ENCODE data around the gene RAB6B.

Gene RAB6B

GRCh38 chr3:133880886-133881455 is 14.7 kb downstream of the RAB6B start:
- no peak for DNase-seq (ENCODE audit: low read depth)

DNA sequence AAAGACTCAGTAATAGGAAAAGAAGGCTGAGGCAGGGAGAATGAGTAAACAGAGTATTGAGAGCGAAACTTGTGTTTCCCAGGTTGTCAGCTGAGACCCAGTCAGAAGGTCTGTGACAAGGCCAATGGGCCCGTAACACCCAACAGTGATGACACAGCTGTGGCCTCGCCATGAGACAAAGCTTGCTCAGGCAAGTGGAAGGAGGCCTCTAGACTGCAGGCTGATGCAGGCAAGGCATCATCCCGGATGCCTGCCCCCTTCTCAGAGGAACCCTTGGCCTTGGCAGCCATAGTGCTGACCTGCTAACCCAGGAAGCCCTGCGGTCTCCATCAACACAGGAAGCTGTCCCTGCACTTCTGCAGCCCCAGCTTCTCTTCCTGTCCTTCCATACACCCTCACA is 15.4 kb downstream of the RAB6B start:
- no peak for DNase-seq (ENCODE audit: low read depth)

DNA sequence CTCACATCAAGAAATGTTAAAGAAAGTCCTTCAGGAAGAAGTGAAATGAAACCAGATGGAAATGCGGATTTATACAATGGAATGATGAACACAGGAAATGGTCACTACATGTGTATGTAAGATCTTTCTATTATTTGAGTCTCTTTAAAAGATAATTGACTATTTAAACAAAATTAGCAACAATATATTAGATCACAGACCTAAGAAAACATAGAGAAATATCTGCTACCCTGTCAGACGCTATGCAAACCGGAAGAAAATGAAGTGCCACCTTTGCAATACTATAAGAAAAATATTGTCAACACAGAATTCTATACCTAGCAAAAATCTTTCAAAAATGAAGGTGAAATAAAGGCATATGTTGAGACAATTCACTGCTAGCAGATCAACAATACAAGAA is 17.2 kb downstream of the RAB6B start:
- DNase-seq (ENCODE audit: low read depth) = no peak

- DNase-seq (ENCODE audit: low read depth) = no peak
Observed at GRCh38 chr3:133877221-133877620, 18.5 kb downstream of the RAB6B start.

DNA sequence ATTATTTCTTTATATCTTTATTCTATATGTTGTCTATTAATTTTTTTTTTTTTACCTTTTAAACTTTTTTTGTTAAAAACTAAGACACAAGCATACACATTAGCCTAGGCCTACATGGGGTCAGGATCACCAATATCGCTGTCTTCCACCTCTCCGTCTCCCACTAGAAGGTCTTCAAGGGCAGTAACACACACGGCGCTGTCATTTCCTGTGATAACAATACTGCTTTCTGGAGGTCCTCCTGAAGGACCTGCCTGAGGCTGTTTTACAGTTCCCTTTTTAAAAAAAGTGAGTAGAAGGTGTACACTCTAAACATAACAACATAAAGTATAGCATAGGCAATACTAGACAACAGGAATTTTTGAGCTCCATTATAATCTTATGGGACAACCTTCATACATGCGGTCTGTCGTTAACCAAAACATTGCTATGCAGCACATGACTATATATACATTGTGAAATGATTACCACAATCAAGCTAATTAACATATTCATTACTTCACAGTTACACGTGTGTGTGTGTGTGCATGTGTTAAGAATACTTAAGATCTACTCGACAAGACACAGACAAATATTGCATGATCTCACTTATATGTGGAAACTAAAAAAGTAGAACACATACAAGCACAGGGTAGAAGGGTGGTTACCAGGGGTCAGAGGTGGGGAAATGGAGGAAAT is 20.8 kb downstream of the RAB6B start:
- no peak for DNase-seq (ENCODE audit: low read depth)

DNA sequence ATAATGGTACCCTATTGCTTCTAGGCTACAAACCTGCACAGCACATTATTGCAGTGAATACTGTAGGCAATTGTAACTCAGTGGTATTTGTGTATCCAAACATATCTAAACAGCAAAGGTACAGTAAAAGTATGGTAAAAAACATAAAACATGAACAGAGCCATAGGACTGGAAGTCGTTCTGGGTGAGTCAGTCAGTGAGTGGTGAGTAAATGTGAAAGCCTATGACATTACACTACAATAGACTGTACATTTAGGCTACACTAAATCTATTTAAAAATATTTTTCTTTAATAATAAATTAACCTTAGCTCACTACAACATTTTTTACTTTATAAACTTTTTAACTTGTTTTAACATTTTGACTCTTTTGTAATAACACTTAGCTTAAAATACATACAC is 21.3 kb downstream of the RAB6B start:
- DNase-seq (ENCODE audit: low read depth) = no peak

DNA sequence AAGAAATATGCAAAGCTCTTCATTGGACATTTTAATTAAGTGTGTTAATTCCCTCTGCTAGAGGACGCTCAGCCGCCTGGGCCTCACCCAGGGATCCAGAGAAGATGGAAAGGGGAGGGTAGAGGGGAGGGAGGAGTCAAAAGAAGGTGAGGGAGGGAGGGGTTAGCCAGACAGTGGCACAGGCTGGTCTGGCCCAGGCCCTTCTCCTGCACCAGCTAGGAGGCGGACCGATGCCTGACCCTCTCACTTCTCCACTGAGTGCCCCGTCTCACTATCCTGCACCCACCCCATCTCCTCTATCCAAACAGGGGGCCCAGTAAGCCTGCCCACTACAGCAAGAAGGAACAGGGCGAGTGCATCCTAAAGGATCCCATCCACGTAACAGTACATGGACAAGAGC is 22.9 kb downstream of the RAB6B start:
- no peak for DNase-seq (ENCODE audit: low read depth)

GRCh38 chr3:133872161-133872560 is 23.5 kb downstream of the RAB6B start:
- DNase-seq (ENCODE audit: low read depth) = no peak

DNA sequence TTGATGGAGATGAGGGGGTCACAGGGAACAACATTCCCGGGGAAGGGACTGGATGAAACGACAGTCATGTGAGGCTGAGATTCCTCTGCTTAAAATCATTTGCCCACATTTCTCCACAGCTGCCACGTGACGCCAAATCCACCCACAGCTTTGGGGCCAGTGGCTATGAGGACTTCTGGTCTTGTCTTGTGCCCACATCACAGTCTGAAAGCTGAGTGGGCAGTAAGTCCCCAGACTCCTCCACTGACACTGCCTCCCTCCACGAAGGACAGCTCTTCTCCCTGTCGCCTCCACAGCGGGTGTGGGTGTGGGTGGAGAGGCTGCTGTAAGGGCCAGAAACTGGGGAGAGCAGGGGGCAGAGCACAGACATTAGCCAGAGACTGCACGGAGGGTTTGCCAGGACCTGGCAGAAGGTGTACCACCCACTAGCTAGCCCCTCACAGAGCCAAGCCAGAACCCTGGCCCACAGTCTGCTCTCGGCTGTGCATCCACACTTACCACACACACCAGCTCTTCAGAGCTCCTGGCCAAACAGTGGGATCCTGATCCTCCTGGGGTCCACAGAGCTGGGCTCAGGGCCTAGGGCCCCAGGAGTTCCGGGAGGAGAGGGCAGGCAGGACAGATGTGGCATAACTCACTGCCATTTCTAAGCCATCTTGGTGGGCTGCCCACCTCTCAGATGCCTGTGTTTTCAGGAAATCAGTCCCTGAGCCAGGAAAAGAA is 24.2 kb downstream of the RAB6B start:
- DNase-seq (ENCODE audit: low read depth) = no peak

GRCh38 chr3:133870822-133871221 is 24.9 kb downstream of the RAB6B start:
- no peak for DNase-seq (ENCODE audit: low read depth)

DNA sequence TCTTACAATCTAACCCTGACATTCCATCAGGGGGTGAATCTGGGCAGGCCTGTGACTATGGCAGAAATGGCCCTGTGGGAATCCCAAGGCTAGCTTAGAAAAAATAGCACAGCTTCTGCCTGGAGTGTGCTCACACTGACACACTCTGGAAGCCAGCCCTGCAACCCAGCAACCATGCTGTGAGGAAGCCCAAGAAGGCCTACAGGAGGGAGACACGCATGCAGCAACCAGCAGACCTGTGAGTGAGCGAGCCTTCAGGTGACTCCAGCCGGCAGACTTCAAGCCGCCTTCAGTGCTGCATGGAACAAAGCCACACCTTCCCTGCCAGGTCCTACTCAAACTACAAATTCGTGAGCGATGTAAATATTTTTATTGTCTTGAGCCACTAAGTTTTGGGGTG is 26.1 kb downstream of the RAB6B start:
- no peak for DNase-seq (ENCODE audit: low read depth)

GRCh38 chr3:133868758-133869475 is 26.8 kb downstream of the RAB6B start:
- no peak for DNase-seq (ENCODE audit: low read depth)

DNA sequence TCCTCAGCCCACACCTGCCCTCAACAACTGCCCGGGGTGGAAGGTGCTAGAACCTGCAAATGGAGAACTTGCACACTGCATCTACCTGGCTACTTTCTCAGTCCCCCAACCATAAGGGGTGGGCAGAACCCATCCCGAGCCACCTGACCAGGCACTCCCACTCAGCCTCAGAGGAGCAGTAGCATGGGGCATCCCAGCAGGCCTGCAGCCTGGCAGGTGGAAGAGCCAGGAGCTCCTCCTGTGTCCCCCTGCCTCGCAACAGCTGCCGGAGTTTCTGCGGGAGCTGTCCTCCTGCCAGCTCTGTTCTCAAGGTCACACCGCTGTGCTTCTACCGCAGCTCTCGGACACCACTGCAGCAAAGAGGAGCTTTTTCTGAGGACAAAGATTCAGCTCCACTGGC is 27.5 kb downstream of the RAB6B start:
- DNase-seq (ENCODE audit: low read depth) = no peak

DNA sequence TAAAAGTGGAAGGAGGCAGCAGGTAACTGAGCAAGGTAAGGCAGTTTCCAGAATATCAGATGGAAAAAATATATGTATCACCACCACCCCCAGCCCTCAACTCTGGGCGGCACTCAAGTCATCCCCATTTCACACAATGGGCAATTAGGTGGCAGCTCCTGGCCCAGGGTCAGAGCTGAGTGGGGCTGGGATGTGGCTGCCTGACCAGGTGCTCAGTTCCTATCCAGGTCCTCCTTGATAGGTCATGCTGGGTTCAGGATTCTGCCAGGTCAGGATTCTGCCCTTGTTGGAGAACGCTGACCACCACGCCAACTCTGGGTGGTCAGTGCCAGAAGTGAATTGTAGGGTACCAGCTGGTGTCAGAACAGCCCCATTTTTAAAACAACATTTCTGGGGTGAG is 29.5 kb downstream of the RAB6B start:
- no peak for DNase-seq (ENCODE audit: low read depth)

DNA sequence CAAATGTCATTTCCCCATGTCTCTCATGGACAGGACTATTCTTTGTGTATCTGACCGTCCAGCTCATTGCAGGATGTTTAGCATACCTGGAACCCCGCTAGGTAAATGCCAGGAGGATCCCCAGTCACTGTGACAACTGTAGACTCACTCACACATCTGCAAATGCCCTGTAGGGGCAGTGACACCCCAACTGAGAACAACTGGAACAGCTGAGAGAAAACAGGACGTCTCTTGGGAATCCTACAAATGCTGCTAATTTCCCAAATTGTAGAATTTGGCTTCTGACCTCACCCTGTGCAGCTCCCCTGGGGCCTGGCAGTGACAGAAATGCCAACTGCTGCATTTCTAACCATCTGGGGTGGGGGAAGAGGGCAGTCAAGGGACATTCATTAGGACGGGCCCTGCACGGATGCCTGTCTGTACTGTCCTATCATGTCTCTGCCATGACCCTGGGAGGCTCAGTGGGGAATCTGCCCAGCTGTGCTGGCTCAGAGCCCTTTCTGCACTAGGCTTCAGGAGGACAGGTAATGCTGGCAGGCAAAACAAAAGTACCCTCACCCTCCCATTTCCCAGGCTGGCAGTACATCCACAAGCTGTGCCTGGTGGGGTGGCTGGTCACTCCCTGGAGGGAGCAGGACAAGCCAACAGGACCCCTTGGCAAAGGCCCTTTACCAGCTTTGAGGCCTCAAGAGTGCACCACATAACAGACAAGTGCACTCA is 30.4 kb downstream of the RAB6B start:
- no peak for DNase-seq (ENCODE audit: low read depth)

GRCh38 chr3:133864616-133865015 is 31.1 kb downstream of the RAB6B start:
- DNase-seq (ENCODE audit: low read depth) = no peak

DNA sequence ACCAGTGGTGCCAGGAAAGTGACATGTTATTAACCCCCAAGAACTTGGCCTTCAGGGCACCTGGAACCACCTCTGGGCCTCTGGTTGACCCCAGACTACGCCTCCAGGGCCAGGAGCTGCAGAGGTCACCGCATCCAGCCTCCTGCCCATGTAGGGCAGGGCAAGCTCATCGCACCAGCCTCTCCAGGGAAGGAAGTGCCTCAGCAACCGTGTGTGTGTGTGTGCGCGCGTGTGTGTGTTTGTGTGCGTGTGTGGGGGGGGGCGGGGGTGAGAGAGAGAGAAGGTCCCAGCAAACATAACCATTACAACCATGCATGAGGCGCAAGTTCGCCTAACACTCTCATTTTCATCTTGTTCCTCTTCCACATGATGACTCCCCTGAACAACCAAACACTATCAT is 31.8 kb downstream of the RAB6B start:
- DNase-seq (ENCODE audit: low read depth) = no peak

- no peak for DNase-seq (ENCODE audit: low read depth)
Observed at GRCh38 chr3:133862161-133862560, 33.5 kb downstream of the RAB6B start.

DNA sequence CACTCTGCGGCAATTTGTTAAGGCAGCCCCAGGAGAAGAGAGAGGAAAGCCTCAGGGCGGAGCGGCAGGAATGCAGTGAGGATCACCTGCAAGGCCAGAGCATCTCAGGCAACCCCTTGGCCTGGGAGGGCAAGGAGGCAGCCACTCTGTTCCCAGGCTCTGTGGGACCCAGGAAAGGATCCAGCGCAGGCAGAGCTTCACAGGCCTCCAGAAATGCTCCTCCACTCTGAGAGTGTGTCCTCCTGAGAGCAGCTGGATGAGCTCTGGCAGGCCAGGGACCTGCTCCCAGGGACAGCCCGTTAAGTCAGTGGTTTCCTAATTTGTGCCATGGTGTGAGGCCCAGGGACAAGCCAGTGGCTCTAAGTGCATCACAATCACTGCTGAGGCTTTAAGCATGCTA is 35.2 kb downstream of the RAB6B start:
- no peak for DNase-seq (ENCODE audit: low read depth)

GRCh38 chr3:133859381-133860234 is 36.1 kb downstream of the RAB6B start:
- no peak for DNase-seq (ENCODE audit: low read depth)

GRCh38 chr3:133857767-133858166 is 37.9 kb downstream of the RAB6B start:
- DNase-seq (ENCODE audit: low read depth) = no peak
